ENCODE measurements around the gene AKR1C1.
"Not testable (repeated sequence)": the region's sequence is repeated elsewhere in the genome, so short reads cannot be mapped to it uniquely, and the experiment has no call there.

AKR1C1 gene

DNA sequence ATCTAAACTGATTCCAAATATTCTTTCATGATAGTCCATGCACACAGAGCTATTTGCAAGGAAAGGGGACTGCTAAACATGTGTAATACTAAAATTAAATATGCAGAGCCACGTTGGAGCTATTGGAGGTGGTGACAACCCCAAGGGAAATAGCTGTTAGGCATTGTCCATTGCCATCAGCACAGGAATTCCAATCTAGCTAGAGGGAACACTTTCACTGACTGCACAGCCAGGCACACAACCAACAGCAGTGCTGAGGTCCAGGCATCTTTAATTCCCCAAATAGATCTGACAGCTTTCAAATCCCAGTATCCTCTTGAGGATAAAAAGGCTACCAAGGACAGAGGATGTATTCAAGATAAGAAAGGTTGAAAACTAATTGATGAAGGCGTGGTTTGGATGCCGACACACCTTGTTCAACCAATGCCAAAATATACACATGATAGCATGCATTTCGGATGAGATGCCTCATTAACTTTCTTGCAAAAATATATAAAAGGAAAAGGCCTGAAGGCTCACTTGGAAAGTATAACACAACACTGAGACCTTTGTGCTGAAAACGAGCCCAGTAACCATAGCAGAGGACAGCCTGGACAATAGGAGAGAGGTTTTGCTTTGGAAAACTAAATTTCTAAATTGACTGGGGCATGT, 11.6 kb upstream of the AKR1C1 start:
- POLR2A ChIA-PET; H3K4me1 ChIP-seq (ENCODE audit: control extremely low read depth in 1 of 4, control insufficient read depth in 4 of 4, insufficient read depth in 4 of 4, low read length in 3 of 4); H3K4me3 ChIP-seq (ENCODE audit: control insufficient read depth in 1 of 7, extremely low read depth in 1 of 7, insufficient read depth in 4 of 7, low read depth in 2 of 7, low read length in 6 of 7); H3K9me3 ChIP-seq (ENCODE audit: control extremely low read depth in 1 of 5, control insufficient read depth in 4 of 5, insufficient read depth in 2 of 5, low read depth in 1 of 5, low read length in 4 of 5); H3K27me3 ChIP-seq (replicated peaks in 2 of 5; ENCODE audit: control insufficient read depth in 4 of 5, insufficient read depth in 5 of 5, low read length in 4 of 5); H3K27ac ChIP-seq (ENCODE audit: insufficient read depth in 1 of 2, low read depth in 1 of 2, low read length in 2 of 2, poor library complexity in 1 of 2, severe bottlenecking in 2 of 2); H3K36me3 ChIP-seq (ENCODE audit: control insufficient read depth in 4 of 4, insufficient read depth in 4 of 4, low read length in 3 of 4); DNase-seq: not testable (repeated sequence)
- CTCF ChIA-PET, result interaction anchor here (1.1 kb wide), 1 partner anchor 102 kb away, joined by 3 read pairs; no protein-coding TSS in a partner anchor
- WGBS (ENCODE audit: insufficient coverage), result no CpG with 5 or more reads among the region's 5 CpGs

DNA sequence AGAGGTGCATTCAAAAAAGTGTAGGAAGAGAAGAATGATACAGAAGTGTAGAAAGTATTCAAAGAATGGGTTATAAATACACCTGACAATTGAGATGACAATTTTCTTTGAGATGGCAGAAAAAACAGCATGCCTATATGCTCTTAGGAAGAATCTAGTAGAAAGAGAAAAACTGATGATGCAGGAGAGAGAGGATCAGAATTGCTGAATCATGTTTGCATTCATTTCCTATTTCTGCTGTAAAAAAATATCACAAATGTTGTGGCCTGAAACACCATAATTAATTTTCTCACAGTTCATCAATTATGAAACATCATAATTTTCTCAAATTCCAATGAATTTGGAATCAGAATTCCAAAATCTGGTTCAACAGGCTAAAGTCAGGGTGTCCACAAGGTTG, 9.8 kb upstream of the AKR1C1 start:
- POLR2A ChIA-PET, result no interaction called here

DNA sequence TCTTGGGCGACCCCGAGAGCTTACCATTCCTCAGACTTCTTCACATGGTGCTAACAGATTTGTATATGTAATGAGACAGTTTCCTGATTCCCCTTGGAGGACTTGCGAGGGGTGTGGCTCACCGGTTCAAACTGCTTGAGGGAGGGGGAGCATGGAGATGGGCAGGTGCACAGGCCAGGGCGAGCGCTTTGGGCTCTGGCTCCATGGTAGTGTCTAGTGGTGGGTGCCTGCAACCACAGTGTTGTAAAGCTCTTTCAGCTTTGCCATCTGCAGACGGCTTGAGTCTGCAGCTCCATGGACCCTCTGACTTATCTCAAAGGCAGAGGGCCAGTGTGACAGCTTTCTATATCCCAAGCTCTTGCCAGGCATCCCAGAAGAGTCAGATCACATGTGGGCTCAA, 7.1 kb upstream of the AKR1C1 start:
- H3K4me3 ChIP-seq (ENCODE audit: control insufficient read depth in 1 of 7, extremely low read depth in 1 of 7, insufficient read depth in 4 of 7, low read depth in 2 of 7, low read length in 6 of 7); H3K36me3 ChIP-seq (ENCODE audit: control insufficient read depth in 4 of 4, insufficient read depth in 4 of 4, low read length in 3 of 4); DNase-seq; H3K4me1 ChIP-seq (ENCODE audit: control extremely low read depth in 1 of 4, control insufficient read depth in 4 of 4, insufficient read depth in 4 of 4, low read length in 3 of 4); POLR2A ChIA-PET; H3K9me3 ChIP-seq (ENCODE audit: control extremely low read depth in 1 of 5, control insufficient read depth in 4 of 5, insufficient read depth in 2 of 5, low read depth in 1 of 5, low read length in 4 of 5); H3K27ac ChIP-seq (ENCODE audit: insufficient read depth in 1 of 2, low read depth in 1 of 2, low read length in 2 of 2, poor library complexity in 1 of 2, severe bottlenecking in 2 of 2); H3K27me3 ChIP-seq (replicated peaks in 2 of 5; ENCODE audit: control insufficient read depth in 4 of 5, insufficient read depth in 5 of 5, low read length in 4 of 5); CTCF ChIA-PET: not testable (repeated sequence)
- WGBS (ENCODE audit: insufficient coverage), result no CpG with 5 or more reads among the region's 7 CpGs

More for the DNA sequence above, 9.8 kb upstream of the AKR1C1 start:
- Histone ChIP-seq H3K4me1 (ENCODE audit: control extremely low read depth in 1 of 4, control insufficient read depth in 4 of 4, insufficient read depth in 4 of 4, low read length in 3 of 4) (peaks cover 0 to 5% (median under 1%) of the 10 kb centered on the region in 4 experiments), H3K9me3 (ENCODE audit: control extremely low read depth in 1 of 5, control insufficient read depth in 4 of 5, insufficient read depth in 2 of 5, low read depth in 1 of 5, low read length in 4 of 5) (no peaks in the 10 kb centered on the region), H3K4me3 (ENCODE audit: control insufficient read depth in 1 of 7, extremely low read depth in 1 of 7, insufficient read depth in 4 of 7, low read depth in 2 of 7, low read length in 6 of 7) (no peak overlapping the region), H3K27me3 (replicated peaks in 2 of 5; ENCODE audit: control insufficient read depth in 4 of 5, insufficient read depth in 5 of 5, low read length in 4 of 5) (no peaks in the 10 kb centered on the region), H3K27ac (ENCODE audit: insufficient read depth in 1 of 2, low read depth in 1 of 2, low read length in 2 of 2, poor library complexity in 1 of 2, severe bottlenecking in 2 of 2) (no peak overlapping the region), H3K36me3 (ENCODE audit: control insufficient read depth in 4 of 4, insufficient read depth in 4 of 4, low read length in 3 of 4) (no peaks in the 10 kb centered on the region)
- peak in 2 of 3 donors; percentile 40 to 47 for DNase-seq
- CTCF ChIA-PET, result no interaction called here

DNA sequence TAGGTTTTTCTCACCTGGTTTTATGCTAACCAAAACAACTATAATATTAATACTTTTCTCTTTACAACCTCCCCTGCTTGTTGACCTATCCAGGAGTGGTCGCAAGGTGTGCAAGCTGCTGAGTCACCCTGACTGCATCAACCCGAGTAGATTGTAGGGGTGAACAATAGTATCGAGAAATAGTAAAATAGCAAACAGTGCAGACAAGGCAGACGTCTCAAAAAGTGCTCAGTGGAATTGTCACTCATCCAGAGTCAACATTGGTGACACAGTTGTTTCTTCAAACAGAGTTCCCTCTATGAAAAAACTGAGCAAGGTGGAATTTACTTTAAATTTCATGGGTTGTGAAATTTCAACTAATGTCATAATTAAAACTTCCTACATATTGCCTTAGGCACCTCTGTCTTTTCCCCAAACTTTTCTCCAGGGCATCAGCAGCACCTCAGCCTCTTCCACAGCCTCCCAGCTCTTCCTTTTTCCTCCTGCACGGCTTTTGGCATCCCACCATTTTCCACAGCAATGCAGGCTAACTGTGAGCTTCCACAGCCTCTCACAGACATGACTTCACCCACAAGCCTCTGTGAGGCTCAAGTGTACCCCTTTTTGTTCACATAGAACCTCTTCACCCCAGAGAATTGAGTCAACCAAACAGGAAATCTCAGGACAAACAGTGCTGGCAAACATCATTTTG, 6.1 kb upstream of the AKR1C1 start:
- DNase-seq; H3K4me3 ChIP-seq (ENCODE audit: control insufficient read depth in 1 of 7, extremely low read depth in 1 of 7, insufficient read depth in 4 of 7, low read depth in 2 of 7, low read length in 6 of 7); H3K27ac ChIP-seq (ENCODE audit: insufficient read depth in 1 of 2, low read depth in 1 of 2, low read length in 2 of 2, poor library complexity in 1 of 2, severe bottlenecking in 2 of 2); CTCF ChIA-PET; H3K9me3 ChIP-seq (ENCODE audit: control extremely low read depth in 1 of 5, control insufficient read depth in 4 of 5, insufficient read depth in 2 of 5, low read depth in 1 of 5, low read length in 4 of 5); H3K27me3 ChIP-seq (replicated peaks in 2 of 5; ENCODE audit: control insufficient read depth in 4 of 5, insufficient read depth in 5 of 5, low read length in 4 of 5); POLR2A ChIA-PET; H3K4me1 ChIP-seq (ENCODE audit: control extremely low read depth in 1 of 4, control insufficient read depth in 4 of 4, insufficient read depth in 4 of 4, low read length in 3 of 4); H3K36me3 ChIP-seq (ENCODE audit: control insufficient read depth in 4 of 4, insufficient read depth in 4 of 4, low read length in 3 of 4): not testable (repeated sequence)
- 100% methylated on average over 1 of the region's 5 CpGs for whole genome bisulfite sequencing (ENCODE audit: insufficient coverage)

DNA sequence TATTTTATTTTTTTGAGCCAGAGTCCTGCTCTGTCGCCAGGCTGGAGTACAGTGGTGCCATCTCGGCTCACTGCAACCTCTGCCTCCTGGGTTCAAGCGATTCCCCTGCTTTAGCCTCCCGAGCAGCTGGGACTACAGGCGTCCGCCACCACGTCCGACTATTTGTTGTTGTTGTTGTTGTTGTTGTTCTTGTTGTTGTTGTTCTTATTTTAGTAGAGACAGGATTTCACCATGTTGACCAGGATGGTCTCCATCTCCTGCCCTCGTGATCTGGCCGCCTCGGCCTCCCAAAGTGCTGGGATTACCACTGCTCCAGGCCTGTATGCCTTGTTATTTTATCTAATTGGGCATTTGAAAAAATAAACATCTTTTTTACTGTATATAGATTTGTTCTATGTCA, 1.7 kb upstream of the AKR1C1 start:
- H3K36me3 ChIP-seq (ENCODE audit: control insufficient read depth in 4 of 4, insufficient read depth in 4 of 4, low read length in 3 of 4); POLR2A ChIA-PET; H3K9me3 ChIP-seq (ENCODE audit: control extremely low read depth in 1 of 5, control insufficient read depth in 4 of 5, insufficient read depth in 2 of 5, low read depth in 1 of 5, low read length in 4 of 5); CTCF ChIA-PET; DNase-seq; H3K27me3 ChIP-seq (replicated peaks in 2 of 5; ENCODE audit: control insufficient read depth in 4 of 5, insufficient read depth in 5 of 5, low read length in 4 of 5); H3K4me3 ChIP-seq (ENCODE audit: control insufficient read depth in 1 of 7, extremely low read depth in 1 of 7, insufficient read depth in 4 of 7, low read depth in 2 of 7, low read length in 6 of 7); H3K4me1 ChIP-seq (ENCODE audit: control extremely low read depth in 1 of 4, control insufficient read depth in 4 of 4, insufficient read depth in 4 of 4, low read length in 3 of 4); H3K27ac ChIP-seq (ENCODE audit: insufficient read depth in 1 of 2, low read depth in 1 of 2, low read length in 2 of 2, poor library complexity in 1 of 2, severe bottlenecking in 2 of 2): not testable (repeated sequence)
- 100% methylated on average over 3 of the region's 11 CpGs for WGBS (ENCODE audit: insufficient coverage)

DNA sequence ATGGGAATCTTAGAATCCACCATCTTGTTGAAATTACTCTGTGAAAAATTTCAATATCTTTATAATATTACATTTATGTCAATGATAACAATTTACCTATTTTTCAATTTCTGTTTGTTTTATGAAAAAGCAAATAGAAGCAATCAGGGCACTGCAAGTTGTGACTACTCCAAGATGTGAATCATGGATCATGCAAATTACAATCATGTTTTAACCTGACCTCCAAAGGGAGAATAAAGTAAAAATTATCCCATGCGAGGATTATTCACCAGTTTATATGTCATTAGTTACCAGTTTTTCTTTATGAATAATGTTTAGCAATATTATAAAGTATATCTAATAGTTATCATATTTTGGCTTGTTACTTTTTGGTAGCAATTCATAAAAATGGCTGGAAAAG, 907 bp upstream of the AKR1C1 start:
- H3K27me3 ChIP-seq (replicated peaks in 2 of 5; ENCODE audit: control insufficient read depth in 4 of 5, insufficient read depth in 5 of 5, low read length in 4 of 5); POLR2A ChIA-PET; H3K9me3 ChIP-seq (ENCODE audit: control extremely low read depth in 1 of 5, control insufficient read depth in 4 of 5, insufficient read depth in 2 of 5, low read depth in 1 of 5, low read length in 4 of 5); CTCF ChIA-PET; H3K4me3 ChIP-seq (ENCODE audit: control insufficient read depth in 1 of 7, extremely low read depth in 1 of 7, insufficient read depth in 4 of 7, low read depth in 2 of 7, low read length in 6 of 7); H3K36me3 ChIP-seq (ENCODE audit: control insufficient read depth in 4 of 4, insufficient read depth in 4 of 4, low read length in 3 of 4); H3K4me1 ChIP-seq (ENCODE audit: control extremely low read depth in 1 of 4, control insufficient read depth in 4 of 4, insufficient read depth in 4 of 4, low read length in 3 of 4); DNase-seq; H3K27ac ChIP-seq (ENCODE audit: insufficient read depth in 1 of 2, low read depth in 1 of 2, low read length in 2 of 2, poor library complexity in 1 of 2, severe bottlenecking in 2 of 2): not testable (repeated sequence)
- no CpG with 5 or more reads among the region's 1 CpG for whole genome bisulfite sequencing (ENCODE audit: insufficient coverage)

DNA sequence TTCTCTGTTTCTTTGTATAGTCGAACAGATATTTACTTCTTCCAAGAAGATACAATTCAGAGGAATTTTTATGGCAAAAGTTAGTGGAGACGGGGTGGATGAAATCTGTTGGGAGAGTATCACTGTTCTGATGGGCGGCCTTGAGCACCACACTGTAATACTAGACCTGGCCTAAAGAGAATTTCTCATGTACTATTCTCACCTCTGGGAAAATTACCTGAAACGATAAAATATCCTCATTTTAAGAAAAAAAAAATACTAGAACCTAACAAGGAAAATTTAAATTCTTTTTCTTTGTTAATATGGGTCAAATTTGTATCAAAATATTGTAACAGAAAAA, 570 bp downstream of the AKR1C1 start:
- POLR2A ChIA-PET; CTCF ChIA-PET; H3K27ac ChIP-seq (ENCODE audit: insufficient read depth in 1 of 2, low read depth in 1 of 2, low read length in 2 of 2, poor library complexity in 1 of 2, severe bottlenecking in 2 of 2); H3K27me3 ChIP-seq (replicated peaks in 2 of 5; ENCODE audit: control insufficient read depth in 4 of 5, insufficient read depth in 5 of 5, low read length in 4 of 5); H3K4me1 ChIP-seq (ENCODE audit: control extremely low read depth in 1 of 4, control insufficient read depth in 4 of 4, insufficient read depth in 4 of 4, low read length in 3 of 4); H3K4me3 ChIP-seq (ENCODE audit: control insufficient read depth in 1 of 7, extremely low read depth in 1 of 7, insufficient read depth in 4 of 7, low read depth in 2 of 7, low read length in 6 of 7); H3K9me3 ChIP-seq (ENCODE audit: control extremely low read depth in 1 of 5, control insufficient read depth in 4 of 5, insufficient read depth in 2 of 5, low read depth in 1 of 5, low read length in 4 of 5); DNase-seq; H3K36me3 ChIP-seq (ENCODE audit: control insufficient read depth in 4 of 4, insufficient read depth in 4 of 4, low read length in 3 of 4): not testable (repeated sequence)
- no CpG with 5 or more reads among the region's 4 CpGs for WGBS (ENCODE audit: insufficient coverage)
